Measurements from ENCODE around the gene KCNH3. TPM values are rescaled to one million over a fixed set of nuclear protein-coding genes. Genes with fewer than 3 reads are reported as not detected.

KCNH3 gene
- total and polyA plus RNA-seq, 7 experiments from 2014 or later, result 0.99 to 5.3 (median 3.8) TPM

DNA sequence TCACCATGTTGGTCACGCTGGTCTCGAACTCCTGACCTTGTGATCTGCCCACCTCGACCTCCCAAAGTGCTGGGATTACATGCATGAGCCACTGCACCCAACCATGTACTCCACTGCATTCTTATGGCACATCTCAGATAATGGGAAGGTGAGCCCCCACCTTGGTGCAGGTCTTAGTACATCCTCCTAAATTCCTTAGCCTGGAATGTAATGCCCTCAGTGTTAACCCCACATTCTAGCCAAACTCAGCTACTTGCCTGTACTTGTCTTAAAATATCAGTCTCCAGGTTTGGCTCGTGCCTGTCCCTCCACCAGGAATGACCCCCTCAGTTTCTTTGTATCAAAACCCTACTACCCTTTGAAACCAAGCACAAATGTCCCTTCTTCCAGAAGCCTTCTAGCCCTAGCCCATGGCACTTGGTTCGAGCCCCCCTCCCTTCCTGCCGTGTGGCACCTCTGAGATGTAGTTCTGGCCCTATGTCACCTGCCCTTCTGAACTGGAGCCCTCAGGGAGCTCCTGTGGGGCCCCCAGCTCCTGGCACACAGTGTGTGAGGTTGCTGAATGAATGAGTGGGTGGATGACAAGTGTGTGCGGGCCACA lies 8.4 kb downstream of the KCNH3 start:
- H3K36me3 Mint-ChIP-seq, result no peaks in the 10 kb centered on the region
- DNase-seq (no peak), ATAC-seq (no peak)
- H3K4me1 Mint-ChIP-seq, result peaks cover 6 to 25% (median 18%) of the 10 kb centered on the region in 7 donors
- H3K27ac Mint-ChIP-seq, result peak overlapping the region in 1 of 9 donors; percentile 65
- H3K27ac ChIP-seq (ENCODE audit: low read depth, low read length), result no peak overlapping the region
- H3K27me3 Mint-ChIP-seq, result peaks cover 0 to 46% (median 5%) of the 10 kb centered on the region in 5 donors
- intact Hi-C loops (cut with micrococcal nuclease), result no loop called here
- H3K4me3 Mint-ChIP-seq, result peak overlapping the region in 2 of 10 donors; percentile 37 to 85
- H3K4me3 ChIP-seq (ENCODE audit: low read length), result no peak overlapping the region
- H3K4me1 ChIP-seq (ENCODE audit: control insufficient read depth in 2 of 2, insufficient read depth in 2 of 2, low read length in 2 of 2), result peaks cover 0 to 11% of the 10 kb centered on the region in 2 donors
- H3K27me3 ChIP-seq (ENCODE audit: control insufficient read depth in 2 of 2, insufficient read depth in 2 of 2, low read length in 2 of 2), result no peaks in the 10 kb centered on the region
- no peaks in the 10 kb centered on the region for H3K36me3 ChIP-seq (ENCODE audit: control insufficient read depth in 2 of 3, insufficient read depth in 3 of 3, low read length in 3 of 3)
- peaks cover 0 to 2% (median 0%) of the 10 kb centered on the region in 11 donors for H3K9me3 Mint-ChIP-seq
- ChIA-PET POLR2A (interaction anchor here (0.7 kb wide), 1 partner anchor 15 kb away, joined by 3 read pairs; no protein-coding TSS in a partner anchor), CTCF (interaction anchor here (0.7 kb wide), 1 partner anchor 163 kb away, joined by 3 read pairs; no protein-coding TSS in a partner anchor)
- no peaks in the 10 kb centered on the region for H3K9me3 ChIP-seq (ENCODE audit: control insufficient read depth in 2 of 3, low read length in 3 of 3)

DNA sequence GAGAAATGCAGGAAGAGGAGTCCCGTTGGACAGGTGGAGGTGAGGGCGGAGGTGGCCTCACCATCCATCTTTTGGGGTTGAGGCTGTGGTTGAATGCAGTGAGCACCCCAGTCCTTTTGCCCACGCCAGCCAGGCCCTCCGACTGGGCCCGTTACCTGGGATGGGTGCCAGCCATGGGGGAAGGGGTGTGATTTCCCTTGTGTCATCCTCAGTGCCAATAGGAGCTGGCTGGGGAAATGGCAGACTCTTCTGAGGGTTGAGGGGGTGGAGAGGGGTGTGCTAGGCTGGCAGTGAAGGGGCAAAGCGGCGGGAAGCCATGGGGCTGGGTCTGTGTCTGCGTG lies 9.6 kb downstream of the KCNH3 start:
- Mint-ChIP-seq H3K4me1 (peaks cover 9 to 20% (median 16%) of the 10 kb centered on the region in 7 donors), H3K27ac (peak overlapping the region in 2 of 9 donors; percentile 19 to 26), H3K36me3 (no peaks in the 10 kb centered on the region), H3K9me3 (peaks cover 0 to 2% (median 0%) of the 10 kb centered on the region in 11 donors), H3K4me3 (peak overlapping the region in 9 of 10 donors; percentile 59 to 85 (median 79)), H3K27me3 (peaks cover 0 to 45% (median 5%) of the 10 kb centered on the region in 5 donors)
- peaks cover 0 to 11% of the 10 kb centered on the region in 2 donors for H3K4me1 ChIP-seq (ENCODE audit: control insufficient read depth in 2 of 2, insufficient read depth in 2 of 2, low read length in 2 of 2)
- H3K36me3 ChIP-seq (ENCODE audit: control insufficient read depth in 2 of 3, insufficient read depth in 3 of 3, low read length in 3 of 3), result no peaks in the 10 kb centered on the region
- no peaks in the 10 kb centered on the region for H3K9me3 ChIP-seq (ENCODE audit: control insufficient read depth in 2 of 3, low read length in 3 of 3)
- H3K4me3 ChIP-seq (ENCODE audit: low read length), result peak overlapping the region; percentile 14
- CTCF ChIA-PET, result interaction anchor here (1.2 kb wide), 1 partner anchor 190 kb away, joined by 3 read pairs; no protein-coding TSS in a partner anchor
- no peaks in the 10 kb centered on the region for H3K27me3 ChIP-seq (ENCODE audit: control insufficient read depth in 2 of 2, insufficient read depth in 2 of 2, low read length in 2 of 2)
- peak overlapping the region; percentile 47 for H3K27ac ChIP-seq (ENCODE audit: low read depth, low read length)
- intact Hi-C loops (cut with micrococcal nuclease), result no loop called here
- POLR2A ChIA-PET, result interaction anchor here (1.0 to 1.5 kb wide), 3 partner anchors 9 to 360 kb away, joined by 3 to 6 read pairs (median 6); partner anchors contain the start of genes KCNH3 and TUBA1A
- ATAC-seq (peak; percentile 5), DNase-seq (no peak)

DNA sequence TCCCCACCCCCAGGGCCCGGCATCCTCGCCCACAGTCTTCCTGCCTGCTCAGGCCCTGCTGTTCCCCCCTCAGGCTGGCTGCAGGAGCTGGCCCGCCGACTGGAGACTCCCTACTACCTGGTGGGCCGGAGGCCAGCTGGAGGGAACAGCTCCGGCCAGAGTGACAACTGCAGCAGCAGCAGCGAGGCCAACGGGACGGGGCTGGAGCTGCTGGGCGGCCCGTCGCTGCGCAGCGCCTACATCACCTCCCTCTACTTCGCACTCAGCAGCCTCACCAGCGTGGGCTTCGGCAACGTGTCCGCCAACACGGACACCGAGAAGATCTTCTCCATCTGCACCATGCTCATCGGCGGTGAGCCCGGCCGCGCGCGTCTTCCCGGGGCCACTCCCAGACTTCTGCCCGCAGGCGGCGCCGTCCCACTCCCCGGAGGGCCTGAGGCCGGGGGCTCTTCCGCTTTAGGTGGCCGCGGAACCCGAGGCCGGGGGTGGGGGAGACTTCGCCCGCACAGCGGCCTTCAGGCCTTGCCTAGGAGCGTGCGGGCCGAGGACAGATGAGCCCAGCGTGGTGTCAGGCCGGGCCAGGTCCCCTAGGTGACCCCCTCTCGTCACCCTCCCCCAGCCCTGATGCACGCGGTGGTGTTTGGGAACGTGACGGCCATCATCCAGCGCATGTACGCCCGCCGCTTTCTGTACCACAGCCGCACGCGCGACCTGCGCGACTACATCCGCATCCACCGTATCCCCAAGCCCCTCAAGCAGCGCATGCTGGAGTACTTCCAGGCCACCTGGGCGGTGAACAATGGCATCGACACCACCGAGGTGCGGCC lies 10.2 kb downstream of the KCNH3 start:
- ATAC-seq, result peak; percentile 67
- Mint-ChIP-seq H3K27me3 (peaks cover 0 to 42% (median 5%) of the 10 kb centered on the region in 5 donors), H3K27ac (peak overlapping the region in 5 of 9 donors; percentile 8 to 59 (median 25)), H3K4me1 (peaks cover 12 to 20% (median 19%) of the 10 kb centered on the region in 7 donors), H3K36me3 (no peaks in the 10 kb centered on the region), H3K4me3 (peak overlapping the region; percentile 66 to 85 (median 79)), H3K9me3 (peaks cover 0 to 2% (median 0%) of the 10 kb centered on the region in 11 donors)
- Histone ChIP-seq H3K27me3 (ENCODE audit: control insufficient read depth in 2 of 2, insufficient read depth in 2 of 2, low read length in 2 of 2) (no peaks in the 10 kb centered on the region), H3K4me3 (ENCODE audit: low read length) (peak overlapping the region; percentile 14), H3K27ac (ENCODE audit: low read depth, low read length) (peak overlapping the region; percentile 47), H3K36me3 (ENCODE audit: control insufficient read depth in 2 of 3, insufficient read depth in 3 of 3, low read length in 3 of 3) (no peaks in the 10 kb centered on the region), H3K9me3 (ENCODE audit: control insufficient read depth in 2 of 3, low read length in 3 of 3) (no peaks in the 10 kb centered on the region), H3K4me1 (ENCODE audit: control insufficient read depth in 2 of 2, insufficient read depth in 2 of 2, low read length in 2 of 2) (peaks cover 0 to 11% of the 10 kb centered on the region in 2 donors)
- DNase-seq, result peak in 1 of 9 donors; percentile 45
- CTCF ChIA-PET, result interaction anchor here (1.2 kb wide), 1 partner anchor 190 kb away, joined by 3 read pairs; no protein-coding TSS in a partner anchor
- intact Hi-C loops (cut with micrococcal nuclease), result loop anchor here in 1 of 2 donors (1.0 kb wide), 1 partner anchor 10 kb away; the partner anchor contains the start of gene KCNH3
- POLR2A ChIA-PET, result interaction anchor here (0.5 to 1.5 kb wide), 5 partner anchors 10 to 360 kb away, joined by 3 to 6 read pairs (median 3); partner anchors contain the start of genes KCNH3 and TUBA1A

DNA sequence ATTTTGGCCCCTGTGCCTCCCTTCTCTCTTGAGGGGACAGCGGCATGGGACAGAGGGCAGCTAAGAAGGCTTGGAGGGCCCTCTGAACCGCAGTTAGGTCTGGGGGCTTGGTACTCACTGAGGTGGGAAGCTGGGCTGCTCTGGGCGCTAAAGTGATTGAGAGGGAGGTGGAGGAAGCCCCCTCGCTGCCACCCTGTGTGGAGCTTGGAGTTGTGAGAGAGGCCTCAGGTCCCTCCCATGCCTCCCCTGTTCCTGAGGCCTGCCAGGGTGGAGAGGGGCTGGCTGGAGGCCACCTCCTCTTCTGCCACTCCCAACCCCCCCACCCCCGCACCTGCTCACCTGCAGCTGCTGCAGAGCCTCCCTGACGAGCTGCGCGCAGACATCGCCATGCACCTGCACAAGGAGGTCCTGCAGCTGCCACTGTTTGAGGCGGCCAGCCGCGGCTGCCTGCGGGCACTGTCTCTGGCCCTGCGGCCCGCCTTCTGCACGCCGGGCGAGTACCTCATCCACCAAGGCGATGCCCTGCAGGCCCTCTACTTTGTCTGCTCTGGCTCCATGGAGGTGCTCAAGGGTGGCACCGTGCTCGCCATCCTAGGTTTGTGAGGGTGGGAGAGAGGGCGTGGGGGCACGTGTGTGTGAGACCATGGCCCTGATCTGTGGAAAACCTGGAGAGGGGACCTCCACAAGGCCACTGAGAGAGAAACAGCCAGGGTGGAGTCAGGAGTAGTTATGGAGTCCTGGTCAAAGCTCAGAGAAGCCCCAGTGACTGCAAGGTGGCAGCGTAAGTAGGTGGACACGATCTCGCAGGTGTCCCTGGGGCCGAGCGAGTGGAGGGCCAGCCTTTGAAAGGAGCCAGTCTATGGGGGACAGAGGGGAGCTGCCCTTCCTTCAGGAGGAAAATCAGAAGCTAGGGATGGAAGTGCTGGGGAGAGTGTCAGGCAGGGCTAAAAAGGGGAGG lies 11.2 kb downstream of the KCNH3 start:
- Histone ChIP-seq H3K27me3 (ENCODE audit: control insufficient read depth in 2 of 2, insufficient read depth in 2 of 2, low read length in 2 of 2) (no peaks in the 10 kb centered on the region), H3K27ac (ENCODE audit: low read depth, low read length) (peak overlapping the region; percentile 47), H3K36me3 (ENCODE audit: control insufficient read depth in 2 of 3, insufficient read depth in 3 of 3, low read length in 3 of 3) (no peaks in the 10 kb centered on the region), H3K4me3 (ENCODE audit: low read length) (peak overlapping the region; percentile 14), H3K4me1 (ENCODE audit: control insufficient read depth in 2 of 2, insufficient read depth in 2 of 2, low read length in 2 of 2) (peaks cover 0 to 11% of the 10 kb centered on the region in 2 donors), H3K9me3 (ENCODE audit: control insufficient read depth in 2 of 3, low read length in 3 of 3) (no peaks in the 10 kb centered on the region)
- ChIA-PET POLR2A (interaction anchor here (0.5 to 1.5 kb wide), 4 partner anchors 11 to 361 kb away, joined by 3 to 6 read pairs (median 3); partner anchors contain the start of gene TUBA1A), CTCF (interaction anchor here (0.6 to 0.8 kb wide), 2 partner anchors 27 to 309 kb away, joined by 3 read pairs; no protein-coding TSS in a partner anchor)
- Mint-ChIP-seq H3K9me3 (peaks cover 0 to 2% (median 0%) of the 10 kb centered on the region in 11 donors), H3K27ac (peak overlapping the region in 2 of 9 donors; percentile 22 to 79), H3K4me1 (peaks cover 7 to 19% (median 13%) of the 10 kb centered on the region in 7 donors), H3K27me3 (peaks cover 0 to 37% (median 5%) of the 10 kb centered on the region in 5 donors), H3K36me3 (no peaks in the 10 kb centered on the region), H3K4me3 (peak overlapping the region in 9 of 10 donors; percentile 5 to 85 (median 79))
- ATAC-seq (no peak), DNase-seq (no peak)
- intact Hi-C loops (cut with micrococcal nuclease), result loop anchor here in 1 of 2 donors (1.0 to 5.0 kb wide), 2 partner anchors 11 to 92 kb away; partner anchors contain the start of gene KCNH3

DNA sequence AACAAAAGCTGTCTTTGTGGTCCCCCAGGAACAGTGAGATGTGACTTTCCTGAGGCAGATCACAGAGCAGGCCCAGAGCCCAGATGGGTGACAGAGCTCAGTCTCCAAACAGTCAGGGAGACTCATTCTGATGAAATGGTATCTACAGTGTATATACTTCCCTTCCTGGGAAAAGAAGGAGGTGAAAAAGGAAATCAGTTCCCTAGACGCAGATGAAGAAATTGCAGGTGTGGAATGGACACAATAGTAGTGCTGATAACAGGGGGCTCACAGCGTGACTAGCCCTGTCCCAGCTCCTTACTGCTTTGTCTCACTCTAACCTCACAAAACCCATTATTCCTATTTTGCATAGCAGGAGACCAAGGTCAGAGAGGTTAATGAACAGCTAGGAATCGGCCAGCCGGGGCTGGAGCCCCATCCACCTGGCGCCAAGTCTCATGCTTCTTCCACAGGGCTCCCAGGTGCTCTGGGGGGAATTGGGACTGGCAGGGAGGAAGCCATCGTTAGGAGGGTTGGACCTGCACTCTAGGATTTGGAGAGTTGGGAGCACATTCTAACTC lies 11.9 kb downstream of the KCNH3 start:
- intact Hi-C loops (cut with micrococcal nuclease), result loop anchor here in 1 of 2 donors (5.0 kb wide), 1 partner anchor 92 kb away; no protein-coding TSS in a partner anchor
- Mint-ChIP-seq H3K4me1 (peaks cover 6 to 19% (median 12%) of the 10 kb centered on the region in 7 donors), H3K9me3 (no peaks in the 10 kb centered on the region), H3K27me3 (peaks cover 0 to 35% (median 5%) of the 10 kb centered on the region in 5 donors), H3K4me3 (peak overlapping the region in 4 of 10 donors; percentile 5 to 85 (median 20)), H3K27ac (peak overlapping the region in 1 of 9 donors; percentile 22), H3K36me3 (no peaks in the 10 kb centered on the region)
- Histone ChIP-seq H3K9me3 (ENCODE audit: control insufficient read depth in 2 of 3, low read length in 3 of 3) (no peaks in the 10 kb centered on the region), H3K27ac (ENCODE audit: low read depth, low read length) (no peak overlapping the region), H3K4me3 (ENCODE audit: low read length) (no peak overlapping the region), H3K27me3 (ENCODE audit: control insufficient read depth in 2 of 2, insufficient read depth in 2 of 2, low read length in 2 of 2) (no peaks in the 10 kb centered on the region), H3K4me1 (ENCODE audit: control insufficient read depth in 2 of 2, insufficient read depth in 2 of 2, low read length in 2 of 2) (peaks cover 0 to 11% of the 10 kb centered on the region in 2 donors), H3K36me3 (ENCODE audit: control insufficient read depth in 2 of 3, insufficient read depth in 3 of 3, low read length in 3 of 3) (peaks cover 0 to 3% (median 0%) of the 10 kb centered on the region in 3 experiments)
- CTCF ChIA-PET, result interaction anchor here (0.8 kb wide), 1 partner anchor 27 kb away, joined by 3 read pairs; no protein-coding TSS in a partner anchor
- no peak for DNase-seq
- POLR2A ChIA-PET, result interaction anchor here (0.6 to 1.3 kb wide), 2 partner anchors 11 to 16 kb away, joined by 3 read pairs; no protein-coding TSS in a partner anchor
- no peak for ATAC-seq

All from naive thymus-derived CD4-positive, alpha-beta T cell (primary cell).